ENCODE results near the gene PFN1.

The PFN1 gene

DNA sequence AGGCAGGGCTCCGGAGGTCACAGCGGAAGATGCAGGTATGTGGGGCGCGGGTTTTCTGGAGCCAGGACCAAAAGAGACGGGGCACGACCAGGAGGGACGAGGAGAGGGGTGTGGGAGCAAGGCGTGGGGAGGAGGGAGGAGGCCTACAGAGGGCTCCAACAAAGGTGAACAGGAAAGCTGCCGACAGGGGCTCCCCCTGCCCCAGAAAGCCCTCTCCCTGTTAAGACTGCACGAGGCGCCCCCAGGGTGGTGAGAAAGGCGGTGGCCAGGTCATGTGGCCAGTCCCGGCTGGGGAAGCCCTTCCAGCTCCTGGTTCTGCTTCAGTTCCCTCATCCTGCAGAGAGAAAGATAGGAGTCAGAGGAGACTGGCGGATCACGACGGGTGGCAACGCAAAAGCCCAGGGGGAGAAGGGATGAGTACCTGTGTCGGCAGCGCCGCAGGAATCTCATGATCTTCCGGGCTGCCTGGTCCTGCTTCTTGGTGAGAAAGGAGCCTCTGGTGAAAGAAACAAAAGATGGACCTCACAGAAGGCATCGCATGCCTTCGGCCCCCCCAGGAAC is 20.2 kb upstream of the PFN1 start:
- DNase-seq (ENCODE audit: insufficient read length, low spot score) (no peak), FAIRE-seq (no peak)

DNA sequence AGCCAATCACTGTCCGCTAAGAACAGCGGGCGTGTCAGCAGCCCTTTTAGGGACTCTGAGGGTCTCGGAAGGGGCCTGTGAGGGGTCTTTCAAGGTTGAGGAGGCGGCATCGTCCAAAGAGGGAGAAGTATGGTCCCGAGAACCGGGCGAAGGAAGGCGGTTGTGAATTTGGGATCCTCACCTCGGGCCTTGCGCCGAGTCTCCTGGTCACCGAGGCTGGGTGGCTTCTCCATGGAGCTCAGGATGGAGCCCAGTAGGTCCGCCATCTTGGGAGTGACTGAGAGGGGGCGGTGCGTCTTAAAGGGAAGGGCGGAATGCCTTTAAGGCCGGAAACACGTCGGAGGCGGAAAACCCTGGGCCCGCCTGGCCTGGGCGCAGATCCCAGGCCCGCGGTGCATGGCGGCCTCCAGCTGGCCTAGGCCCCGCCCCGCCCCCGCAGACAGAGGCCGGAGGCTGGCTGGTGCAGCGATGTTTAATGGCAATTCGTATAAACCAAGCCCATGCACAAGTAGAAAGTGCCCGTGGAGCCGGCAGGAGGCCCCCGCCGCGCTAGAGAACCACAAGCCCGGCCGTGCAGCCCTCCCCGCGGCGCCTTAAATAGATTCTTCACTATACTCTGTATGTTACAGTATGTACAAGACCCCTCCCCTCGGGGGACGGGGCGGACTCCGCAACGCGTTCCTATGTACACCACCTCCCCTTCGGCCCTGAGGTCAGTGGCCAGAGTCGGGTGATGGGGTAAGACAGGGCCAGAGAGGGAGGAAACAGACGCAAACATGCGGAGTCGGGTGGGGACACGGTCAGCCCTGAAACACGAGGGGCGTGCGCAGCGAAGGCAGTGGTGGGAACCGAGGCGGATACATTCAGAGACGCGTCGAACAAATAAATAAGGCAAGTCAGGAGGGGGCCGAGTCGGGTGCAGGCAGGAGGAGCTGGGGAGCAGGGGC is 19.5 kb upstream of the PFN1 start, which contains the start of gene SPAG7:
Gene SPAG7 (minus strand): TSS at position 279 of the 947 bp plus-strand sequence. CDS start 13 bp downstream, at position 266.
- DNase-seq (ENCODE audit: insufficient read length, low spot score) = peak; percentile 90
- FAIRE-seq = no peak

DNA sequence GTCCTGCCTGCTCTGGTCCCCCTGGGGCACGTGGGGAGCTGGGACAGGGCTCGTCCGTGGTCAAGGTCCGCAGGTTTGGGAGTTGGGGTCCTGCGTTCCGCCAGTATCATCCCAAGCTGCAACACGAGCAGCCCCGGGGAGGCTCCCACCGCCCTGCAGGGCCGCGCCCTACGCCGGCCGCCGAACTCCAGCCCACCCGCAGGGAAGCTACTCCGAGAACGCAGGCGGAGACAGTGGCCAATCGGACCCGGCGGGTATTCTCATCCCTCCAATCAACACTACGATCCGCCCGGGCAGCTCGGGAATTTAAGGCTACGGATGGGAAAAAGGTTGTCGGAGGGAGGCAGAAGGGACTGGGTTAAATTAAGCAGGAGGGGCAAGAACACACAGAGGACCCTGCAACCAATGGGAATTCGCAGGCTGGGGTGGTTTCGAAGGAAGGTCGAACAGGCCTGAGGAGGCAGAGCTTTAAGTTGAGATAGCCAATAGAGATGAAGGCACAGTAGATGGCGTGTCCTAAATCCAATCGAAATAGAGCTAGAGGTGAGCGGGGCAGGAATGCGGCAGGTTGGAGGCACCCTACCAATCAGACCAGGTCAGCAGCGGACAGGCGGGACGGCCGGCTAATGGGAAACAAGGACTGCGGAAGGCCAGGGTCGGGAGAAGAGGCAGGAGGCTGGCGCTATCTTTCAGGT is 18.7 kb upstream of the PFN1 start:
- DNase-seq (ENCODE audit: insufficient read length, low spot score) = peak; percentile 93
- peak; percentile 99 for FAIRE-seq

DNA sequence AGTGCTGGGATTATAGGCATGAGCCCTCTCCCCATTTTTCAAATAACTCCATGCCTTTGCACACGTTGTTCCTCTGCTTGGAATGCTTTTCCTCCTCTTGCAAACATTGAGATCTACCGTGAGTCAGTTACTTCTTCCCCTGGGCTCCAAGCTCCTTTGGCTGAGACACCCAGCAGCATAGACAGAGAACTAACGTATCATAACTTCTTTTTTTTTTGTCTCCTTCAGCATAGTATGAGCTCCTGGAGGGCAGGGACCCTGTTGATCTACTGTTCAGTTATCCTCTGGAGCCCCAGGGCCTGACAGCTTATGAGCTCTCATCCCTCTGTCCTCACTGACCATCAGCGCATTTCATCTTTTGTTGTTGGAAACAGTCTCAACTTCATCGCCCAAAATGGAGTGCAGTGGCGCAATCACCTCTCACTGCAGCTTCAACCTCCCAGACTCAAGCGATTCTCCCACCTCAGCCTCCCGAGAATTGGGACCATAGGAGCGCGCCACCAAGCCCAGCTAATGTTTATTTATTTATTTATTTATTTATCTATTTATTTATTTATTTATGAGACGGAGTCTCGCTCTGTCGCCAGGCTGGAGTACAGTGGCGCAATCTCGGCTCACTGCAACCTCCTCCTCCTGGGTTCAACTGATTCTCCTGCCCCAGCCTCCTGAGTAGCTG is 17.1 kb upstream of the PFN1 start:
- DNase-seq (ENCODE audit: insufficient read length, low spot score) (no peak), FAIRE-seq (no peak)

DNA sequence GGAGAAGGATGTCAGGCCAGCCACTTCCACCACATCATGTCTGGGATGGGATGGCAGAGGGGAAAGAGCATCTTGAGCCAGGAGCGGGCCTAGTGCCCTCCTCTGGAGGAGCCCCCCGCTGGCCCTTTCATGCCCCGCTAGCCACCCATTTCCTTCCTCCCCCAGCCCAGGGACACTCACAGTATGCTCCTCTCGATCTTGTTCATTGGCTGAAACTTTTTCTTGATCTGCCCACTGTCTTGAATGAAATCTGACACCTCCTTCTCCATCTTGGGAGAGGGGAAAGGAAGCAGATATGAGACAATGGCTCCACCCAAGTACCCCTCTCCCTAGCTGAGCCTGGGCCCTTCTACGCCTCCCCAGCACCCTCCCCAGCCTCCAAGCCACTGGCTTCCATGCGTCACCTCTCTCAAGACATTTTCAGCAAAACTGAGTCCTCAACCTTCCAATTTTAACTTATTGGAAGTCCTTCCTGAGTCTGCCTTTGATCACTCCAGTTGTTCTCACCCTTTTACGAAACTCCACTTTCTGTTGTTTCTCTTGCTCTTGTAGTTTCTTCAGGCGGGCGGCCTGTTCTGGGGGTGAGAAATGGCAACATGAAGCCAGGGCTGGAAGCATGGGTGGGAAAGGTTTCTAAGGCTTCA is 12.1 kb upstream of the PFN1 start:
- DNase-seq (ENCODE audit: insufficient read length, low spot score) (no peak), FAIRE-seq (no peak)

DNA sequence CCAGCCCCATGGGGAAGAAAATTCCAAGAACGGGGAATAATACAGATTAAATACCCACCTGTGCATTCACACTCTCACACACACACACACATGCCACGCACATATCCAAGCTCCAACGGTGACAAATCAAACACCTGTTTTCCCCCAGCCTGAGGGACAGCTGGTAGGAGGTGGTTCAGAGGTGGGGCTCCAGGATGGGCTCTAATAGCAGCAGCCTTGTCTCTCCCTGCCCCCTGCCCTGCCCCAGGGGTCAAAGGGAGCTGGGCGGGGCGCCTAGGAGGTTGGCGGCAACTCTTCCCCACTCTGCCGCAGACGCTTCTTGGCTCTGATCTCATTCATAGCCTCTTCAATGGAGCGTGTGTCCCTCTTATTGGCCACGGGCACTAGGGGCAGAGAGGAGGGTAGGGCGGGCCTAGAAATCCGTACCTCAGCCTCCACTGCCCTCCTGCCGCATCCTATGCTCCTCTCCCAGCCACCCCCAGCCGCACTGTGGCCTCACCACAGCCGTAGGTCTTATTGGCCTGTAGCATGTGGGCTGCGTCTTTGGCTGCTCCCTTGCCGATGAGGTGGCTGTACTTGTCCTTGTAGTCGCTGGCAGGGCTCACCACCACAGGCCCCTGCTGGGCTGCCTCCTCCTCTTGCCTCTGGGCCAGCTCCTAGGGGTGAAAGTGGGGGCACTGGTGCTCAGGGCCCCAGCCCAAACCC is 11.1 kb upstream of the PFN1 start:
- FAIRE-seq (no peak), DNase-seq (ENCODE audit: insufficient read length, low spot score) (no peak)

DNA sequence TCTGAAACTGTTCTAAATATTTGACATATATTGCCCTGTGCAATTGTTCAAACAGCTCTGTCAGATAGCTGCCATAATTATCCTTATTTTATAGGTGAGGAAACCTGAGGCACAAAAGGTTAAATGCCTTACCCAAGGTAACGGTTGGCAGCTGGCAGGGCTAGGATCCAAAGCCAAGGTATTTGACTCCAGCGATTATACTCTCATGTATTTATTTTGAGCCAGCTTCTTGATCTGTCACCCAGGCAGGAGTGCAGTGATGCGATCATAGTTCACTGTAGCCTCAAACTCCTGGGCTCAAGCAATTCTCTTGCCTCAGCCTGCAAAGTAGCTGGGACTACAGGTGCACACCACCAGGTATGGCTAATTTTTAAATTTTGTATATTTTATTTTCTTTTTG is 9.8 kb upstream of the PFN1 start:
- FAIRE-seq (no peak), DNase-seq (ENCODE audit: insufficient read length, low spot score) (no peak)

DNA sequence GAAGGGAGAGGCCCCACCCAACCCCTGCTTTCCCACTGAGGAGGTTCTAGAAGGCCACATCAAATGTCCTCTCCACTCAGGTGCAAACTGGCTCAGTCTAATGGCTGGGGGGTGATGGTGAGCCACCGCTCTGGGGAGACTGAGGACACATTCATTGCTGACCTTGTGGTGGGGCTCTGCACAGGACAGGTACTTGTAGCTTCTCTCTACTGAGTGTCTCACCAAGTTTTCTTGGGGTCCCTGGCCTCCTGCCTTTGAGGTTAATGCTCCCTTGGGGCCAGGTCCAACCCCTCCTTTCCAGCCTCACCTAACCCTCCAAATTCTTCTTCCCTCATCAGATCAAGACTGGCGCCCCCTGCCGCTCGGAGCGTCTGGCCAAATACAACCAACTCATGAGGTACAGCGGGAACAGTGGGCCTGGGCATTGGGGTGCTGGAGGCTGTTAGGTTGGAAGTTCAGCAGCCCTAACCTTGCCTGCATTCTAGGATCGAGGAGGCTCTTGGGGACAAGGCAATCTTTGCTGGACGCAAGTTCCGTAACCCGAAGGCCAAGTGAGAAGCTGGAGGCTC is 8.2 kb upstream of the PFN1 start:
- FAIRE-seq (no peak), DNase-seq (ENCODE audit: insufficient read length, low spot score) (no peak)

DNA sequence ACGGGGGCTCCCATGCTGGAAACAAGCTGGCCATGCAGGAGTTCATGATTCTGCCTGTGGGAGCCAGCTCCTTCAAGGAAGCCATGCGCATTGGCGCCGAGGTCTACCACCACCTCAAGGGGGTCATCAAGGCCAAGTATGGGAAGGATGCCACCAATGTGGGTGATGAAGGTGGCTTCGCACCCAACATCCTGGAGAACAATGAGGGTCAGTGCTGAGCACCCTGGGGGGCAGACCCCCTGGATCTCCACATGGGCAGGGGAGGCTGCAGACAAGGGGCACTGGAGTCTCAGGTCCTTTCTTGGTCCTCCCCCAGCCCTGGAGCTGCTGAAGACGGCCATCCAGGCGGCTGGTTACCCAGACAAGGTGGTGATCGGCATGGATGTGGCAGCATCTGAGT is 6.8 kb upstream of the PFN1 start:
- no peak for DNase-seq (ENCODE audit: insufficient read length, low spot score)
- FAIRE-seq = no peak

DNA sequence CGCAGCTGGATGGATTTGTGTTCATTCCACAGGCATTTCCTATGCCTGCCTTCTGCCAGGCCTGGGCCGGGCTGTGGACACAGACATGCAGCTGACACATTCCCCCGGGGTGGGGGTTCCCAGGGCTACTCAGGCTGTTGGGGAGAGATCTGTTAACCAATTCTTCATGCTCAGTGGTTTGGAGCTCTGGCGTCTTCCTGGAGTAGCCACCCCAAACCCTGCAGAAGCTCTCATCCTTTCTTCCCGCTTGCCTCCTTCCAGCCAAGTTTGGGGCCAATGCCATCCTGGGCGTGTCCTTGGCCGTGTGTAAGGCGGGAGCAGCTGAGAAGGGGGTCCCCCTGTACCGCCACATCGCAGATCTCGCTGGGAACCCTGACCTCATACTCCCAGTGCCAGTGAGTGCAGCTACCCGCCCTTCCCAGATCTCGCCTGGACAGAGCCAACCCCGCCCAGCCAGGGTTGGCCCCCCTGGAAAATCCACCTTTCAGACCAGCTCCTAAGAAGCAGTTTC is 5.2 kb upstream of the PFN1 start:
- DNase-seq (ENCODE audit: insufficient read length, low spot score) (no peak), FAIRE-seq (no peak)

DNA sequence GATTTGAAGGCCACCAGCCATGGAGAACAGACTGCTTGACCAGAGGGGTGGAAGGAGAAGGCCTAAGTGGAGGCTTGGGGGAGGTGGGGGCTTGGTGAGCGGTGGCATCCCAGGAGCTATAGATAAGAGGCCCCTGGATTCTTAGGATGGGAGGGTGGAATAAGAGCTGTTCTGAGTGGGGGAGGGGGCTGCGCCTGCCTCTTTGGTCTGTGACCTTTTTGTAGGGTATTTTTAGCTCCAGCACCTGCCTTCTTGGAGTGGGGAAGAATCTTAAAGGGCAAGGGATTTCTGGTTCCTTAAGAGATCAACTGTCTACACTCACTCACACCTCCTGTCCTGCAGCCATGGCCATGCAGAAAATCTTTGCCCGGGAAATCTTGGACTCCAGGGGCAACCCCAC is 3.2 kb upstream of the PFN1 start:
- FAIRE-seq = no peak
- DNase-seq (ENCODE audit: insufficient read length, low spot score) = no peak

DNA sequence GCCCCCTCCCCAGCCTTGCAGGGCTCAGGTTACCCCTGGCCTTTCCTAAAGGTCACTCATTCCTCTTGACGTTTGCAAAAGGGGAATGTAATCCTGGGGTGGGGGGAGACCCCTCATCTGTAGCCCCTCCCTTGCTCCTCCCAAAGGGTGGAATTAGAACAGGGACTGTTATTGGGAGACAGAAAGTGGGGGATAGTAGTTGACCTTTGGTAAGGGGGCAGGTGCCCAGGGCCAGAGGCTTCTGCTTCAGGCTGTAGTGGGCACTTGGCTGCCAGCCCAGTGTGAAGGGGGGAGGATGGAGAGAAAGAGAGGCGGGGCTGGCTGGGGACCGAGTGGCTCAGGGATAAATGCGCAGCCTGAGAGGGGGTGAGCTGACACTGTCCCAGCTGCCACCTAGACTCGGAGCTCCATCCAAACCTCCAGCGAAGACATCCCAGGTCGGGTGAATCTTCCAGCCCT is 2.4 kb upstream of the PFN1 start, which contains the start of gene ENO3:
Gene ENO3 (plus strand): TSS at position 374 of the 459 bp plus-strand sequence. CDS start 711 bp downstream, outside the sequence.
- DNase-seq (ENCODE audit: insufficient read length, low spot score) (no peak), FAIRE-seq (no peak)

DNA sequence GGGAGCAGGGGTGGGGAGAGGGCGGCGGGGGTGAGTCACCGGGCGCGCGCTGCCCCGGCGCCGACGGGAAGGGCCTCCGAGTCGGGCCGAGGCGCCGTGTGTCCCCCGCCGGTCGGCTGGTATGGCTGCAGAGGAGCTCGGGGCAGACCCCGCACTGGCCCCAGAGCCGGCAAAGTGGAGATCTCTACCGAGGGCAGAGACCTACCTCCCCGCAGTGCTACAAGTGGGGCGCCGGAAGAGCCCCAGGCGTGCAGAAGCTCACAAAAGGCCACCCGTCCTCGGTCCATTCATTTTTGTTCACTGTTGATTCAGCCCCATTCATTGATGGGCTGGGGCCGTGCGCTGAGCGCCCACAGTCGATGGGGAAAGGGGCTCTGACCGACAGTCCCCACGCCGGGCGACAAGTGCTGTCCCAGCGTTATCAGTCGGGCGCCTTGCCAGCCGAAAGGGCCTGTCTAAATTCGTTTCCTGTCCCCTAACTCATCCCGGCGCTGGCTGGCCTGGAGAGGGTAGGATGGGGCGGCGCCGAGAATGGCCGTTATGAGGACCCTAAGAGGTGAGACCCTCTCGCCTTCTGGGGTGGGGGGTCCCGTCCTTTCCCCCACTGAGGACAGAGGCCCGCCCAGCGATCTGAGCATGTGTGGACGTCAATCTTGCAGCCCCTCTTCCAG is 1.9 kb upstream of the PFN1 start:
- FAIRE-seq (peak; percentile 68), DNase-seq (ENCODE audit: insufficient read length, low spot score) (no peak)

DNA sequence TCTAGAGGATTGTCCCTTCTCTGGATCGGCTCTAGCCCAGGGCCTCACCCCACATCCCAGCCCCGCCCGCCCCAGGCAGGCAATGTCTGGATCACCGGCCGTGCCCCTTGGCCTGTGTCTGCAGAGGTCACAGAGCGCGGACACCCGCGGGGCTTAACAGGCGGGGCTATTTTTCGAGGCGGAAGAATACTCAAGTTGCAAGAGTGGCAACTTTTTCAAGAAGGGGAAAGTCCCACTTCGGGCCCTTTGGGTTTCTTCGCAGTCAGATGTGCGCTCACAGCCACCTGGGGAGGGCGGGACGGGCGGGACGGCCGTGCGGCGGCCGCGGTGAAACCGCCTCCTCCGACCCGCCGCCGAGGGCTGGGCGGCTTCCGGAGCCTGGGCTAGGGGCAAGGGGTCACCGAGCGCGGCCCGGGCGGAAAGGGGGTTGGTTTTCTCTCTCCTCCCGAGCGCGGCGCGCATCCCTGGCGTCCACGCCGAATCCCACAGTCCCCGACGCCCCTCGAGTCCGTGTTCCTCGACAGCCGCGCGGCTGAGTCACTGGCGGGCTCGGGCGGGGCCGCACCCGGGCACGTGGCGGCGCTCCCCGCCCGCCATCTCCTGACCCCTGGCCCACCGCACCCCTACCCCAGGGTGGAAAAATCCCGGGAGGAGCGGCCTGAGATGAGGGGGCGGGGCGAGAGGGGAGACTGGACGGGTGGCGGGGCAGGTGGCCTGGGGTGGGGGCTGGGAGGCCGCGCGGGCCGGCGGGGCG is 1.2 kb upstream of the PFN1 start:
- FAIRE-seq (peak; percentile 4), DNase-seq (ENCODE audit: insufficient read length, low spot score) (peak; percentile 82)

DNA sequence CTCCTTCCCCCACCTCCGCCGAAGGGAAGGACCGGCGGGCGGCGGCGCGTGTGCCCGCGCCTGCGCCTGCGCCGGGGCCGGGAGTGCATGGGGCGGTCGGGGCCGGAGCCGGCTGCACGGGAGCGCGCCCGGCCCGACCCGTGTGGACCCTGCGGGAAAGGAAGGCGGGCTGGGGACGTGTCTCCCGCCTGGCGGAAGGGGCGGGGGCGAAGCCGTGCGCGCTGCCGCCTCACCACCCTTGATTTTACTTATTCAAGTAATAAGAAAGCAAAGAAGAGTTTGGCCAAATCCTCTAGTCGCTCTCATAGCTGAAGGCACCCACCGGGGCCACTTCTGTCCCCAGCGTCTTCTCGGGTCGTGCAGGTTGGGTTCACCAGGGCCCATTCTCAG is 596 bp upstream of the PFN1 start:
- DNase-seq (ENCODE audit: insufficient read length, low spot score) (peak; percentile 74), FAIRE-seq (peak; percentile 92)

DNA sequence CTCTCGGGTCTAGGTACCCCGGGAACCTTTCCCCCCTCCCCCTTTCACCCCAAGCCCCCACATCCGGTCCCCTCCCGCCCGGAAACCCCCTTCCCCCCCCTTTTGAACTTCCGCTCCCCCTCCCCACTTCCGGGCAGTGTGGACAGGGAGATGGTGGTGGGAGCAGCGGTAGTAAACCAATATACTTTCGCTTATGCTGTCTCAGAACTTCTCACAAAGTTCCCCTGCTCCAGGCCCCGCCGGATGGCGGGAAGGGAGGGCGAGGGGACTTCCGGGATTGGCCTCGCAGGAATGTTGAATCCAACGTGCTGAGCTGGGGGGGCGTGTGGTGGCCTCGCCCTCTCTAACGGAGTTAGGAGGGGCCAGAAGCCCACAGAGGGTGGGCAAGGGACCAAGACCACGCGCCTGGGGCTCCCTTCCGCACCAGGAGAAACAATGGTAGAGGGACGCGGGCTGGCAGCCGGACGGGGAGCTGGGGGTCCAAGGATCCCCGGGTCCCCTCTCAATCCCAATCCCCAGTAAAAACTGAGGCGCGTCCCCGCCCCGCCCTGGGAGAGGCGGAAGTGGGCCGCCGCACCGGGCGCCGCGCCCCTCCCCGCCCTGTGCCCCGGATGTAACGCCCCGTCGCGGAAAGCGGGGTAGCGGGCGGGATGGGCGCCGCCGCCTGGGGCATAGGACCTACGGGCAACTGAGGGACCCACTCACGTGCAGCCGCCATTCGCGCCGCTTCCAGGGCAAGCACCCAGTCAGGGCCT is 742 bp downstream of the PFN1 start:
- FAIRE-seq = peak; percentile 78
- no peak for DNase-seq (ENCODE audit: insufficient read length, low spot score)

DNA sequence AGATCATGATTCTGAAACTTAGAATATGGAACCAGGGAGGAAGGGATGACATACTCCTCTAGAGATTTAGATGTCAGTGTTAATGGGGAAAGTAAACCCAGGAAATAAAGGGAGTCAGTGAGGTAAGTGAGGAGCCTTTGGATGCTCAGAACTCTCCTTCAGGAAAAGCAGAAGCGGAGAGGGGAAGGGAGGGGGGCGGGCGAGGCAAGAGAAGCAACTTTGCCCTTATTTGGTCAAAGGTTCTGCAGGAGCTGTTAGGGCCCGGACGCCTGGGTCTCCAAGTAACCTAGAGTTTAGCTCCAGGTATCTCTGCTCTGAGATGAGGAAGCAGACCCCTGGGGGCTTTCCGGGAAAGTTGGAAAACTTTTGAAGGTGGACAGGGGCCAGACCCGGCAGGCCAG is 1.3 kb downstream of the PFN1 start:
- FAIRE-seq (peak; percentile 18), DNase-seq (ENCODE audit: insufficient read length, low spot score) (no peak)
